GM19099 (cell line): ENCODE measurements around the gene POU2F1.

Experiments used
- POLR2A ChIP-seq: IDR thresholded peaks from 3 replicates; pipeline ENCODE4 v1.6.1; 2011; ENCODE audit warnings: low read depth; ENCODE audit not compliant: insufficient read length; ENCODE audit errors: extremely low read depth

POU2F1 gene

GRCh38 chr1:167400359-167400953 is 179.8 kb downstream of the POU2F1 start:
- no peak for TF ChIP-seq POLR2A

GRCh38 chr1:167401260-167401873 is 180.7 kb downstream of the POU2F1 start:
- TF ChIP-seq POLR2A: no peak

- TF ChIP-seq POLR2A: no peak
Observed at GRCh38 chr1:167404161-167404888, 183.6 kb downstream of the POU2F1 start.

- no peak for TF ChIP-seq POLR2A
Observed at GRCh38 chr1:167404908-167405307, 184.2 kb downstream of the POU2F1 start.

GRCh38 chr1:167408355-167408754 is 187.7 kb downstream of the POU2F1 start:
- TF ChIP-seq POLR2A: no peak

- no peak for TF ChIP-seq POLR2A
Observed at GRCh38 chr1:167409183-167409582, 188.5 kb downstream of the POU2F1 start.

- TF ChIP-seq POLR2A: no peak
Observed at GRCh38 chr1:167412072-167412471, 191.4 kb downstream of the POU2F1 start.

- TF ChIP-seq POLR2A: no peak
Observed at GRCh38 chr1:167412920-167413319, 192.2 kb downstream of the POU2F1 start.

- no peak for TF ChIP-seq POLR2A
Observed at GRCh38 chr1:167413328-167413727, 192.6 kb downstream of the POU2F1 start.

GRCh38 chr1:167416506-167416905 is 195.8 kb downstream of the POU2F1 start:
- TF ChIP-seq POLR2A: no peak

GRCh38 chr1:167418391-167418790 is 197.7 kb downstream of the POU2F1 start:
- no peak for TF ChIP-seq POLR2A

GRCh38 chr1:167419245-167419644 is 198.6 kb downstream of the POU2F1 start:
- TF ChIP-seq POLR2A: no peak

GRCh38 chr1:167420510-167420909 is 199.8 kb downstream of the POU2F1 start:
- no peak for TF ChIP-seq POLR2A

- TF ChIP-seq POLR2A: no peak
Observed at GRCh38 chr1:167423684-167424619, 203.3 kb downstream of the POU2F1 start.

GRCh38 chr1:167425482-167425881 is 204.8 kb downstream of the POU2F1 start:
- TF ChIP-seq POLR2A: no peak
